ENCODE data around the gene ADAM10.

The ADAM10 gene

DNA sequence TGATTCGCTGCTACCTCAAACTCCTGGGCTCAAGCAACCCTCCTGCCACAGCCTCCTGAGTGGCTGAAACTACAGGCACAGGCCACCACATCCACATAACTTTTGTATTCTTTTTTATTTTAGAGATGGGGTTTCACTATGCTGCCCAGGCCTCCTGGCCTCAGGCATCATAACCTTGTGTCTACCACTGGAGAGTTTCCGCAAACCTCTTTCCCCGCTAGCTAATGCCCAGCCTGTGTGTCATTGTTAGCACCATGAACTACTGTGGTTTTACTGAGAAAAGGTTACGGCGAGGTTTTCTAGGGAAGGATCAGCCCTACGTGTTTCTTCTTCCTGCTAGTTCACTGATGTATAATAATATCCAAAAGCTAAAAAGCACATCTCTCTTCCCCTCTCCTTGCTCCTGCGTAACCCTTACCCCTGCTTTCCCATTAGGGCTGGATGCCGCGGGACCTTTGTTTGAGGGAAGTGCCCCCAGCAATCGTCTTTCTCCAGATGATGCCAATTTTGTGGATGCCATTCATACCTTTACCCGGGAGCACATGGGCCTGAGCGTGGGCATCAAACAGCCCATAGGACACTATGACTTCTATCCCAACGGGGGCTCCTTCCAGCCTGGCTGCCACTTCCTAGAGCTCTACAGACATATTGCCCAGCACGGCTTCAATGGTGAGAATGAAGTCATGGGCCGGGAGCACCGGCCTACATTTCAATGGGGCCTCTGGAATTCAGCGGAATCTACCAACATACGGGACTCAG is 204.0 kb downstream of the ADAM10 start (continued):
- TF ChIP-seq, protein P1, sequence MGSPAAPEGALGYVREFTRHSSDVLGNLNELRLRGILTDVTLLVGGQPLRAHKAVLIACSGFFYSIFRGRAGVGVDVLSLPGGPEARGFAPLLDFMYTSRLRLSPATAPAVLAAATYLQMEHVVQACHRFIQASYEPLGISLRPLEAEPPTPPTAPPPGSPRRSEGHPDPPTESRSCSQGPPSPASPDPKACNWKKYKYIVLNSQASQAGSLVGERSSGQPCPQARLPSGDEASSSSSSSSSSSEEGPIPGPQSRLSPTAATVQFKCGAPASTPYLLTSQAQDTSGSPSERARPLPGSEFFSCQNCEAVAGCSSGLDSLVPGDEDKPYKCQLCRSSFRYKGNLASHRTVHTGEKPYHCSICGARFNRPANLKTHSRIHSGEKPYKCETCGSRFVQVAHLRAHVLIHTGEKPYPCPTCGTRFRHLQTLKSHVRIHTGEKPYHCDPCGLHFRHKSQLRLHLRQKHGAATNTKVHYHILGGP (tag by site-specific recombination; IDR thresholded peaks at IDR 0.05): no peak
- TF ChIP-seq MZF1 (tag by site-specific recombination; IDR thresholded peaks at IDR 0.05; ENCODE audit: borderline replicate concordance): no peak
- TF ChIP-seq, protein P2, sequence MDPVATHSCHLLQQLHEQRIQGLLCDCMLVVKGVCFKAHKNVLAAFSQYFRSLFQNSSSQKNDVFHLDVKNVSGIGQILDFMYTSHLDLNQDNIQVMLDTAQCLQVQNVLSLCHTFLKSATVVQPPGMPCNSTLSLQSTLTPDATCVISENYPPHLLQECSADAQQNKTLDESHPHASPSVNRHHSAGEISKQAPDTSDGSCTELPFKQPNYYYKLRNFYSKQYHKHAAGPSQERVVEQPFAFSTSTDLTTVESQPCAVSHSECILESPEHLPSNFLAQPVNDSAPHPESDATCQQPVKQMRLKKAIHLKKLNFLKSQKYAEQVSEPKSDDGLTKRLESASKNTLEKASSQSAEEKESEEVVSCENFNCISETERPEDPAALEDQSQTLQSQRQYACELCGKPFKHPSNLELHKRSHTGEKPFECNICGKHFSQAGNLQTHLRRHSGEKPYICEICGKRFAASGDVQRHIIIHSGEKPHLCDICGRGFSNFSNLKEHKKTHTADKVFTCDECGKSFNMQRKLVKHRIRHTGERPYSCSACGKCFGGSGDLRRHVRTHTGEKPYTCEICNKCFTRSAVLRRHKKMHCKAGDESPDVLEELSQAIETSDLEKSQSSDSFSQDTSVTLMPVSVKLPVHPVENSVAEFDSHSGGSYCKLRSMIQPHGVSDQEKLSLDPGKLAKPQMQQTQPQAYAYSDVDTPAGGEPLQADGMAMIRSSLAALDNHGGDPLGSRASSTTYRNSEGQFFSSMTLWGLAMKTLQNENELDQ (tag by site-specific recombination; IDR thresholded peaks at IDR 0.05; ENCODE audit: low read depth): no peak
- TF ChIP-seq ZNF341 (tag by site-specific recombination; IDR thresholded peaks at IDR 0.05; ENCODE audit: low read depth): no peak

DNA sequence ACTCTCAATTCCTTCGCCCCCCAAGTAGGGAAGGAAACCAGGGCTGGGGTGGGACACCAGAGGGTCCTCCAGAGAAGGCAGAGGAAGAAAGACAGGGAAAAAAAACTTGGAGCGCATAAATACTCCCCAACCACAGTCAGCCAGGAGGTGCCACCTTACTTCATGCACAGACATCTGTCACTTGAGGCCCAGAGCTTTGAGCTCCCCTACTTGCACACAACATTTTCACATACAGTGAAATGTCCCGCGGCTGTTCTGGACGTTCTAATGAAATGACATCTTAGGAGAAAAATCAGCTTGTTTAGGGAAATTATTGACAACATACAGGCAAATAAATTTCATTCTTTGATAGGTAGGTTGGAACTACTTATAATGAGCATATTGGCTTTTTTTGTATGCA is 204.8 kb downstream of the ADAM10 start:
- POLR2A ChIA-PET: no interaction called here
- Histone ChIP-seq H3K36me3 (ENCODE audit: control insufficient read depth in 2 of 2, insufficient read depth in 1 of 2, low read length in 2 of 2) (no peaks in the 10 kb centered on the region), H3K27ac (ENCODE audit: extremely low read depth, low read depth, low read length) (no peak overlapping the region), H3K4me1 (ENCODE audit: control insufficient read depth, insufficient read depth, low read length) (no peaks in the 10 kb centered on the region), H3K9me3 (ENCODE audit: control insufficient read depth, insufficient read depth, low read depth, low read length) (no peaks in the 10 kb centered on the region), H3K4me3 (ENCODE audit: low read depth, low read length) (no peak overlapping the region)
- CTCF ChIA-PET: interaction anchor here (0.6 kb wide), 1 partner anchor 989 kb away, joined by 3 read pairs; no protein-coding TSS in a partner anchor
- TF ChIP-seq SCRT1 (tag by site-specific recombination; IDR thresholded peaks at IDR 0.05; ENCODE audit: borderline replicate concordance): no peak
- no peak for TF ChIP-seq ZNF37A (tag by site-specific recombination; IDR thresholded peaks at IDR 0.05)
- no peak for TF ChIP-seq SALL2 (tag by site-specific recombination; IDR thresholded peaks at IDR 0.05; ENCODE audit: borderline replicate concordance)
- no peak for TF ChIP-seq ZNF19 (tag by site-specific recombination; IDR thresholded peaks at IDR 0.05; ENCODE audit: low read depth)
- TF ChIP-seq YY1 (tag by site-specific recombination; IDR thresholded peaks at IDR 0.05): no peak
- TF ChIP-seq ZIC2 (tag by site-specific recombination; IDR thresholded peaks at IDR 0.05): no peak
- no peak for TF ChIP-seq HOXD13 (CRISPR knock-in tag; IDR thresholded peaks at IDR 0.05; ENCODE audit: borderline replicate concordance)
- TF ChIP-seq MZF1 (tag by site-specific recombination; IDR thresholded peaks at IDR 0.05; ENCODE audit: borderline replicate concordance): no peak
- no peak for TF ChIP-seq ZNF24 (tag by site-specific recombination; IDR thresholded peaks at IDR 0.05)
- TF ChIP-seq ZNF585B (tag by site-specific recombination; IDR thresholded peaks at IDR 0.05): no peak
- TF ChIP-seq, protein P3, sequence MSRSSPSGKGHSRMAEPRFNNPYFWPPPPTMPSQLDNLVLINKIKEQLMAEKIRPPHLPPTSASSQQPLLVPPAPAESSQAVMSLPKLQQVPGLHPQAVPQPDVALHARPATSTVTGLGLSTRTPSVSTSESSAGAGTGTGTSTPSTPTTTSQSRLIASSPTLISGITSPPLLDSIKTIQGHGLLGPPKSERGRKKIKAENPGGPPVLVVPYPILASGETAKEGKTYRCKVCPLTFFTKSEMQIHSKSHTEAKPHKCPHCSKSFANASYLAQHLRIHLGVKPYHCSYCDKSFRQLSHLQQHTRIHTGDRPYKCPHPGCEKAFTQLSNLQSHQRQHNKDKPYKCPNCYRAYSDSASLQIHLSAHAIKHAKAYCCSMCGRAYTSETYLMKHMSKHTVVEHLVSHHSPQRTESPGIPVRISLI (tag by site-specific recombination; IDR thresholded peaks at IDR 0.05): no peak
- TF ChIP-seq ZNF433 (tag by site-specific recombination; IDR thresholded peaks at IDR 0.05; ENCODE audit: low read depth): no peak
- TF ChIP-seq ZNF792 (tag by site-specific recombination; IDR thresholded peaks at IDR 0.05): no peak
- TF ChIP-seq ZNF354C (tag by site-specific recombination; IDR thresholded peaks at IDR 0.05; ENCODE audit: borderline replicate concordance, low read depth): no peak
- no peak for TF ChIP-seq ZNF624 (tag by site-specific recombination; IDR thresholded peaks at IDR 0.05)

All from HEK293 (cell line).